22Rv1 (cell line): ENCODE results near the gene TMEM179.

Experiments used
- H3K27ac ChIP-seq: fragments of 450-650 bp; 2 replicates; pipeline ENCODE4 v1.5.1; 2017
- CTCF ChIP-seq: fragments of 450-650 bp; IDR thresholded peaks from 2 replicates; pipeline ENCODE4 v1.5.1; 2017; ENCODE audit warnings: mild to moderate bottlenecking
- ZFX ChIP-seq: fragments of 450-650 bp; IDR thresholded peaks from 2 replicates; pipeline ENCODE4 v1.6.1; 2017; ENCODE audit warnings: antibody characterized with exemption, borderline replicate concordance

Gene TMEM179

GRCh38 chr14:104548802-104549535 lies 55.6 kb downstream of the TMEM179 start:
- no peak for TF ChIP-seq CTCF
- no peak overlapping the region for H3K27ac ChIP-seq

- H3K27ac ChIP-seq = no peak overlapping the region
- TF ChIP-seq CTCF (no peak), ZFX (no peak)
These were observed 56.4 kb downstream of the TMEM179 start for GRCh38 chr14:104547998-104548700.

GRCh38 chr14:104547310-104547997 lies 57.1 kb downstream of the TMEM179 start:
- no peak for TF ChIP-seq CTCF
- no peak for TF ChIP-seq ZFX
- H3K27ac ChIP-seq = no peak overlapping the region

- H3K27ac ChIP-seq = no peak overlapping the region
- TF ChIP-seq ZFX = no peak
- TF ChIP-seq CTCF = no peak
These were observed 57.8 kb downstream of the TMEM179 start for GRCh38 chr14:104546591-104547309.

GRCh38 chr14:104545942-104546501 lies 58.5 kb downstream of the TMEM179 start:
- TF ChIP-seq ZFX (no peak), CTCF (no peak)
- H3K27ac ChIP-seq = no peak overlapping the region

GRCh38 chr14:104545151-104545941 lies 59.2 kb downstream of the TMEM179 start:
- TF ChIP-seq CTCF (no peak; the same call in 1 of the 2 replicates), ZFX (no peak)
- no peak overlapping the region for H3K27ac ChIP-seq
